AG10803 (cell line): ENCODE data around the gene BRD3OS.
"Not testable (repeated sequence)": the region's sequence is repeated elsewhere in the genome, so short reads cannot be mapped to it uniquely, and the experiment has no call there.

Experiments used
- DNase-seq: peaks from one replicate; pipeline ENCODE4 v3.0.0; 2010; ENCODE audit warnings: low read depth
- H3K4me3 ChIP-seq: 2 replicates; pipeline ENCODE4 v1.5.1; 2011; ENCODE audit warnings: mild to moderate bottlenecking, low read length, control low read depth
- TF ChIP-seq, protein P1 (sequence below): conservative IDR thresholded peaks from 2 replicates; pipeline ENCODE4 v1.5.1; 2011; ENCODE audit warnings: mild to moderate bottlenecking, low read length, control low read depth, inconsistent platforms

BRD3OS gene

DNA sequence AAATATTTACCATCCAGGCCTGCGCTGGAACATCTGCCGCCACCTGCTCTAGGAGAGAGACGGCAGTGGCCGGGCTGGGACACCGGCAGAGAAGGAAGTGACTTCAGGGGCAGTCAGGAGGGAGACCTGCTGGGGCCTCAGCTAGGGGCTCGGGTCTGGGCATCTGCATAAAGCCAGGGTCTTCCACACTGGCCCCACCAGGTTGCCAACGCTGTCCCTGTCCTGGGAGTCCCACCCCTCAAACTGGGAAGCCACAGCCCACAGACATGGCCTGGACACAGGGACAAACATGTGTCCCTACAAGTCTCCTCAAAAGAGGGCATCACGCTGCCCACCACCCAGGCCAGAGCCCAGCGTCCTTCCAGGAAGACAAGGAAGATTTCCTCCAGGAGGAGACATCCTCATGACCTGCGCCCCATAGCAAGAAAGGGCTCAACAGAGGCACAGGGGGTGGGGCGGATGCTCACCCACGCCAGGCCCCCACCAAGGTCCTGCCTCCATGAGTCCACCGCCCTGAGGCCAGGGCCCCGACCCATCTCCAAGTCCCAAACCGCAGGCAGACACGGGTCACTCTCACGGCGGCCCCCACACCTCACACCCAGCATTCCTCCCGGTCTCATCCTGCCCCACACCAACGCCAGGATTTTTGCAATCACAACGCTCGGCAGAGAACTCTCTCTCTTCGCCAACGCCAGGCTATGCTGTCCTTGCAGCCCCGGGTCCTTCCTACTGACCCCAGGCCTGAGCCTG is 42.1 kb upstream of the BRD3OS start:
- TF ChIP-seq, protein P1, sequence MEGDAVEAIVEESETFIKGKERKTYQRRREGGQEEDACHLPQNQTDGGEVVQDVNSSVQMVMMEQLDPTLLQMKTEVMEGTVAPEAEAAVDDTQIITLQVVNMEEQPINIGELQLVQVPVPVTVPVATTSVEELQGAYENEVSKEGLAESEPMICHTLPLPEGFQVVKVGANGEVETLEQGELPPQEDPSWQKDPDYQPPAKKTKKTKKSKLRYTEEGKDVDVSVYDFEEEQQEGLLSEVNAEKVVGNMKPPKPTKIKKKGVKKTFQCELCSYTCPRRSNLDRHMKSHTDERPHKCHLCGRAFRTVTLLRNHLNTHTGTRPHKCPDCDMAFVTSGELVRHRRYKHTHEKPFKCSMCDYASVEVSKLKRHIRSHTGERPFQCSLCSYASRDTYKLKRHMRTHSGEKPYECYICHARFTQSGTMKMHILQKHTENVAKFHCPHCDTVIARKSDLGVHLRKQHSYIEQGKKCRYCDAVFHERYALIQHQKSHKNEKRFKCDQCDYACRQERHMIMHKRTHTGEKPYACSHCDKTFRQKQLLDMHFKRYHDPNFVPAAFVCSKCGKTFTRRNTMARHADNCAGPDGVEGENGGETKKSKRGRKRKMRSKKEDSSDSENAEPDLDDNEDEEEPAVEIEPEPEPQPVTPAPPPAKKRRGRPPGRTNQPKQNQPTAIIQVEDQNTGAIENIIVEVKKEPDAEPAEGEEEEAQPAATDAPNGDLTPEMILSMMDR, result no peak
- no peak overlapping the region for H3K4me3 ChIP-seq
- no peak for DNase-seq

DNA sequence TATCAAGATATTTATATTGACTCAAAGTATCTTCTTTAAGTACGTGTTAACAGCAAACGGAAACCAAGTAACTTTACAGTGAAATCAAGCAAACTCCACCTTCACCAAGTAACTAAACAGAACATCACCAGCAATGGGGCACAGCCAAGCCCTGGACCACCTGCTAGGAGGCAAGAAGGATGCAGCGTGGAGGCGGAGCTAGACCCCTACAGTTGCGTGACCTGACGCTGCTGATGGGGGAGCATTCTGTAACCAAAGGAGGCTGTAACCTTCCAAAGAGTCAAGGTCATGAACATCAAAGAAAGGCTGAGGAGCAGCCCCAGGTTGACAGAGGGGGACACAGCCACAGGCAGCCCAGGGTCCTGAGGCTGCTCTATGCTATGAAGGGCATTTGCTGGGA is 39.2 kb upstream of the BRD3OS start:
- DNase-seq, result no peak
- no peak overlapping the region for H3K4me3 ChIP-seq
- TF ChIP-seq, protein P1, result no peak

DNA sequence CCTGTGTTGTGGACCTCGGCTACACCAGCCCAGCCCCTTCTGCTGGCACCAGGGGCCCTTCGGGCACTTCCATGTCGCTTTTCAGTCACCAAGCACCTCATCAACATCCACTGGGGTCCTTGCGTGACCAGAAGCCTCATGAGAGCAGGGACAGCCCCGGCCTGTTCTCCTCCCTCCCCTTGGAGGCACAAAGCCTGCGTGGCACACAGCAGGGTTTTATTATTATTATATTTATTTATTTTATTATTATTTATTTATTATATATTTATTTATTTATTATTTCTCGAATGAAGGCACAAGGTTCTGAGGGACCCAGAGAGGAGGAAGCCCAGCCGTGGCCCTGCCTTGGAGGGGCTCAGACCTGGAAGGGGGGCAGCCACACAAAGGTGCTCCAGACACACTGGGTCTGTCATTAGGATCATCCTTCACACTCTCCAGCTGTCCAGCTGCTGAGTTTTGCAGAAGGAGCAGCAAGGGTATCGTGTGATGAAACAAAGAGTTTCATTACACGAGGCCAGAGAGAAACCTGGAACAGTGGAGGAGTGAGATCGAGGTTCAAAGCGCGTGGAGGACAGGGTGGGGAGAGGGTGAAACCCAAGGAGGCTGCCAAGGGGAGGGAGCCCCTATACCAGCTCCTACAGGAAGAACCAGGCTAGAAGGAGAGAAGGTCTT is 38.4 kb upstream of the BRD3OS start:
- TF ChIP-seq, protein P1, result no peak
- no peak overlapping the region for H3K4me3 ChIP-seq
- DNase-seq, result no peak

DNA sequence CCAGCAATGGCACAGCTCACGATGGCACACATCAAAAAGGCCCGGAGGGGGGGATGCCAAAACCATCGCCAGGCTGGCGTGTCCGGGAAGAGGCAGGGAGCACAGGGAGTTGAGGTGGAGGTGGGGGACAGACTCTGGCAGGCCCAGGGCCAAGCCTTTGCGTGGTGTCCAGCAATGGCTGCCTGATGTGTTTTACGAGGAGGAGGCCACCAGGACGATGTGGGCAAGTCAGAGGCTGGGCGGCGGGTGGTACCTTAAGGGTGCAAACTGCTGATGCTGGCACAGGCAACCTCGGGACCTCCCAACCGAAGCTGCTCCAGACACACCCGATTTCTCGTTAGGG is 37.9 kb upstream of the BRD3OS start:
- TF ChIP-seq, protein P1, result no peak
- no peak for DNase-seq
- no peak overlapping the region for H3K4me3 ChIP-seq

DNA sequence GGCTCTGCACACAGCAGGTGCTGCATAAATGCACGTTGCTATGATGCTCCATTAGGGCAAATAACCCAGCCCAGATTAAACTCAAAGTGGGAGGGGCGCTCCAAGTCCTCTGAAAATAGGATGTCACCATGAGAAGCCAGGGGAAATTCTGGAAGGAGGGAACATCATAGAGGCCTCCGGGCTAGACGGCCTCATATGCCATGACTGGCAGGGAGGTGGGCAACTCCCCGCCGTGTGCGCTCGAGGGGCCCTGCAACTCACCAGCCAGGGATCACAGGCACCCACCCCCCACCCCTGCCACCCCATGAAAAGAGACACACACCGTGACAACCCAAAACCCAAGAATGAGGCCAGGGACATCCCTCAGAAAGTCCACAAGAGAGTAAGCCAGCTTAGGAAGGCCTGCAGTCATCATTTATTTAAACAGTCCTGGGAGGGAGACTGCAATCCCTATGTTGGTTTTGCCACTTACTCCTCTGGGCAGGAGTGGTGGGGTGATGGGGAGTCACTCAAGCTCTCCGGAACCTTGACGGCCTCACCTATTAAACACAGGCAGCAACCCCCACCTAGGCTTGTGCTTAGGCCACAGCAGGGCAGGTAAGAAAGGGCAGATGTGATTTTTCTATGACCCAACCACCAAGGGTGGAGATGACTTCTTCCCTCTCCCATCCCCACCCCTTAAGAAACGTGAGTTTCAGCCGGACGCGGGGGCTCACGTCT is 37.2 kb upstream of the BRD3OS start:
- TF ChIP-seq, protein P1, result no peak
- no peak overlapping the region for H3K4me3 ChIP-seq
- DNase-seq, result no peak

DNA sequence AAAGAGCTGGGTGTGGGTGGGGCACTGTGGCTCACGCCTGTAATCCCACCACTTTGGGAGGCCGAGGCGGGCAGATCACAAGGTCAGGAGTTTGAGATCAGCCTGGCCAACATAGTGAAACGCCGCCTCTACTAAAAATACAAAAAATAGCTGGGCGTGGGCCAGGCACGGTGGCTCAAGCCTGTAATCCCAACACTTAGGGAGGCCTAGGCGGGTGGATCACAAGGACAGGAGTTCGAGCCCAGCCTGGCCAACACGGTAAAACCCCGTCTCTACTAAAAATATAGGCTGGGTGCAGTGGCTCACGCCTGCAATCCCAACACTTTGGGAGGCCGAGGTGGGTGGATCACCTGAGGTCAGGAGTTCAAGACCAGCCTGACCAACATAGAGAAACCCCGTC is 36.5 kb upstream of the BRD3OS start:
- not testable (repeated sequence) for DNase-seq, H3K4me3 ChIP-seq

DNA sequence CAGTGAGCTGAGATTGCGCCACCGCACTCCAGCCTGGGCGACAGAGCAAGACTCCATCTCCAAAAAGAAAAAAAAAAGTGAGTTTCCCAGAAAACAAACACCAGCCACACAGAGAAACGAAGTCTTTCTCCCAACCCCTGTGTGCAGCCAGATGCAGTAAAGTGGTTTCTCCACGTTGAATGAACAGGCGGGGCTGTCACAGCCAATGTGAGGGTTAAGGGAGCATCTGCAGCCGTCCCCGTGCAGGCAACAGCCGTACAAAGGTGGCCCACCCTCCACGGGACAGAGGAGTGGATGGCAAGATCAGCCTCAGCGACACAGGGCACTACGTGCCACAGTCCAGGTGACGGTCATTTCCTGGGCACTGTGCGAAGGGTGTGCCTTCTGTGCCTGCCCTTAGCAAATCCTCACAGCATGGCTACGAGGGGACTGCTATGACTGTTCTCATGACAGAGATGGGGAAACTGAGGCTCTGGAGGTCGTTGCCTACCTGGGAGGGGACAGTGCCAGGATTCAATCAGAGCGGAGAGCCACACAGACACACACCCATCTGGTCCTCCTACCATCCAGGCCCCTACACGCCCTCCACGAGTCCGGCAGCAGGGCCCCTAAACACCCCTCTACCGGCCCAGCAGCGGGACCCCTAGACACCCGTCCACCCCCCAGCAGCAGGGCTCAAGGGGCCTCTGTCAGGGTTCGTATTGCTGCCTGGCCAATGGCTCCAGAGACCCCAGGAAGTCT is 35.5 kb upstream of the BRD3OS start:
- no peak overlapping the region; the same call in 1 of the 2 replicates for H3K4me3 ChIP-seq
- TF ChIP-seq, protein P1, result no peak
- DNase-seq, result no peak
